GM20431 (cell line): Measurements from ENCODE around the gene CDCP1.

Source experiments
- in situ Hi-C: fragments of 300-500 bp; cut with MseI, MboI; formaldehyde crosslinking; loops from one replicate; pipeline ENCODE4 v1.15.0; 2020; ENCODE audit warnings: low sequenced_read_pairs; ENCODE audit not compliant: unreplicated experiment

The CDCP1 gene

GRCh38 chr3:45035441-45036301, 110.5 kb downstream of the CDCP1 start:
- in situ Hi-C loops: loop anchor here (5.0 to 25.0 kb wide), 2 partner anchors 177 to 452 kb away; no protein-coding TSS in a partner anchor

GRCh38 chr3:45034612-45035252, 111.4 kb downstream of the CDCP1 start:
- in situ Hi-C loops: loop anchor here (5.0 to 25.0 kb wide), 2 partner anchors 178 to 453 kb away; no protein-coding TSS in a partner anchor

GRCh38 chr3:45033791-45034190, 112.4 kb downstream of the CDCP1 start:
- in situ Hi-C loops: loop anchor here (25.0 kb wide), 1 partner anchor 454 kb away; no protein-coding TSS in a partner anchor
